ENCODE data around the gene RFK.

RFK gene

GRCh38 chr9:76359766-76360165 is 34.5 kb downstream of the RFK start:
- no peak overlapping the region for H2AFZ ChIP-seq (ENCODE audit: low read length)
- H3K36me3 ChIP-seq (ENCODE audit: insufficient read depth, low read length) = no peaks in the 10 kb centered on the region
- no peaks in the 10 kb centered on the region for H3K9me3 ChIP-seq (ENCODE audit: insufficient read depth, low read depth, low read length)
- no peaks in the 10 kb centered on the region for H3K79me2 ChIP-seq (ENCODE audit: insufficient read depth, low read length)
- no peak overlapping the region for H3K9ac ChIP-seq (ENCODE audit: low read depth, low read length, poor library complexity, severe bottlenecking)
- H3F3A ChIP-seq (ENCODE audit: low read depth) = no peaks in the 10 kb centered on the region
- no peak for TF ChIP-seq EZH2phosphoT487 (IDR thresholded peaks at IDR 0.05; ENCODE audit: borderline replicate concordance)
- no peak for TF ChIP-seq CTCF (conservative IDR thresholded peaks at IDR 0.05; ENCODE audit: low read length)
- H3K4me2 ChIP-seq (ENCODE audit: low read depth, low read length, poor library complexity, severe bottlenecking) = no peak overlapping the region
- no peaks in the 10 kb centered on the region for H3K27me3 ChIP-seq (ENCODE audit: insufficient read depth, low read length, poor library complexity, severe bottlenecking)
- no peaks in the 10 kb centered on the region for H3K4me1 ChIP-seq (ENCODE audit: insufficient read depth, low read length, poor library complexity, severe bottlenecking)
- H4K20me1 ChIP-seq (ENCODE audit: insufficient read depth, low read length, poor library complexity, severe bottlenecking) = no peaks in the 10 kb centered on the region
- H3K9me2 ChIP-seq (replicated peaks; ENCODE audit: low read depth, low read length) = no peaks in the 10 kb centered on the region
- no peak overlapping the region for H3K4me3 ChIP-seq (ENCODE audit: low read length, poor library complexity, severe bottlenecking)

- H3K4me3 ChIP-seq (ENCODE audit: low read length, poor library complexity, severe bottlenecking) = no peak overlapping the region
- no peaks in the 10 kb centered on the region for H3F3A ChIP-seq (ENCODE audit: low read depth)
- H3K27me3 ChIP-seq (ENCODE audit: insufficient read depth, low read length, poor library complexity, severe bottlenecking) = no peaks in the 10 kb centered on the region
- H3K36me3 ChIP-seq (ENCODE audit: insufficient read depth, low read length) = no peaks in the 10 kb centered on the region
- no peaks in the 10 kb centered on the region for H3K79me2 ChIP-seq (ENCODE audit: insufficient read depth, low read length)
- no peak overlapping the region for H3K4me2 ChIP-seq (ENCODE audit: low read depth, low read length, poor library complexity, severe bottlenecking)
- TF ChIP-seq EZH2phosphoT487 (IDR thresholded peaks at IDR 0.05; ENCODE audit: borderline replicate concordance) (no peak), CTCF (conservative IDR thresholded peaks at IDR 0.05; ENCODE audit: low read length) (no peak)
- no peaks in the 10 kb centered on the region for H3K9me3 ChIP-seq (ENCODE audit: insufficient read depth, low read depth, low read length)
- no peak overlapping the region for H3K9ac ChIP-seq (ENCODE audit: low read depth, low read length, poor library complexity, severe bottlenecking)
- no peaks in the 10 kb centered on the region for H4K20me1 ChIP-seq (ENCODE audit: insufficient read depth, low read length, poor library complexity, severe bottlenecking)
- no peak overlapping the region for H2AFZ ChIP-seq (ENCODE audit: low read length)
- H3K4me1 ChIP-seq (ENCODE audit: insufficient read depth, low read length, poor library complexity, severe bottlenecking) = no peaks in the 10 kb centered on the region
- H3K9me2 ChIP-seq (replicated peaks; ENCODE audit: low read depth, low read length) = no peaks in the 10 kb centered on the region
Observed at GRCh38 chr9:76359365-76359764, 34.9 kb downstream of the RFK start.

GRCh38 chr9:76358628-76359280 is 35.5 kb downstream of the RFK start:
- no peak overlapping the region for H2AFZ ChIP-seq (ENCODE audit: low read length)
- no peaks in the 10 kb centered on the region for H3F3A ChIP-seq (ENCODE audit: low read depth)
- no peaks in the 10 kb centered on the region for H3K9me2 ChIP-seq (replicated peaks; ENCODE audit: low read depth, low read length)
- H3K27me3 ChIP-seq (ENCODE audit: insufficient read depth, low read length, poor library complexity, severe bottlenecking) = no peaks in the 10 kb centered on the region
- H3K9ac ChIP-seq (ENCODE audit: low read depth, low read length, poor library complexity, severe bottlenecking) = no peak overlapping the region
- H3K4me2 ChIP-seq (ENCODE audit: low read depth, low read length, poor library complexity, severe bottlenecking) = no peak overlapping the region
- no peaks in the 10 kb centered on the region for H4K20me1 ChIP-seq (ENCODE audit: insufficient read depth, low read length, poor library complexity, severe bottlenecking)
- H3K36me3 ChIP-seq (ENCODE audit: insufficient read depth, low read length) = no peaks in the 10 kb centered on the region
- TF ChIP-seq EZH2phosphoT487 (IDR thresholded peaks at IDR 0.05; ENCODE audit: borderline replicate concordance) (no peak), CTCF (conservative IDR thresholded peaks at IDR 0.05; ENCODE audit: low read length) (no peak)
- no peak overlapping the region for H3K4me3 ChIP-seq (ENCODE audit: low read length, poor library complexity, severe bottlenecking)
- no peaks in the 10 kb centered on the region for H3K79me2 ChIP-seq (ENCODE audit: insufficient read depth, low read length)
- H3K4me1 ChIP-seq (ENCODE audit: insufficient read depth, low read length, poor library complexity, severe bottlenecking) = no peaks in the 10 kb centered on the region
- no peaks in the 10 kb centered on the region for H3K9me3 ChIP-seq (ENCODE audit: insufficient read depth, low read depth, low read length)
